Gastroesophageal sphincter (tissue), 3 donors: ENCODE data around the gene GOLGA6L10.
"Not testable (repeated sequence)": the region's sequence is repeated elsewhere in the genome, so short reads cannot be mapped to it uniquely, and the experiment has no call there.

Experiments
- EP300 ChIP-seq: sonication (generic); formaldehyde crosslinking; IDR thresholded peaks from one replicate; pipeline ENCODE4 v1.6.1; 2017; ENCODE audit warnings: antibody characterized with exemption, mild to moderate bottlenecking
- POLR2A ChIP-seq, 2 donors: fragments of 450-650 bp; IDR thresholded peaks; one replicate each; pipeline ENCODE4 v1.6.1; 2017; ENCODE audit warnings: antibody characterized with exemption in 2 of 2, mild to moderate bottlenecking in 2 of 2, moderate library complexity in 1 of 2
- POLR2AphosphoS5 ChIP-seq: sonication (generic); formaldehyde crosslinking; IDR thresholded peaks from one replicate; pipeline ENCODE4 v1.6.1; 2017; ENCODE audit warnings: antibody characterized with exemption
- TF ChIP-seq, protein P1 (sequence below), 4 experiments: fragments of 200-600 bp in 2 of 4; fragments of 450-650 bp in 2 of 4; sonication (generic) in 1 of 4; IDR thresholded peaks; one replicate each; pipeline ENCODE4 v1.5.1; 2017 to 2019; ENCODE audit warnings: antibody characterized with exemption in 4 of 4, mild to moderate bottlenecking in 2 of 4, moderate library complexity in 2 of 4

GRCh38 chr15:82338053-82338452, 11.2 kb downstream of the GOLGA6L10 start:
- TF ChIP-seq, protein P1, sequence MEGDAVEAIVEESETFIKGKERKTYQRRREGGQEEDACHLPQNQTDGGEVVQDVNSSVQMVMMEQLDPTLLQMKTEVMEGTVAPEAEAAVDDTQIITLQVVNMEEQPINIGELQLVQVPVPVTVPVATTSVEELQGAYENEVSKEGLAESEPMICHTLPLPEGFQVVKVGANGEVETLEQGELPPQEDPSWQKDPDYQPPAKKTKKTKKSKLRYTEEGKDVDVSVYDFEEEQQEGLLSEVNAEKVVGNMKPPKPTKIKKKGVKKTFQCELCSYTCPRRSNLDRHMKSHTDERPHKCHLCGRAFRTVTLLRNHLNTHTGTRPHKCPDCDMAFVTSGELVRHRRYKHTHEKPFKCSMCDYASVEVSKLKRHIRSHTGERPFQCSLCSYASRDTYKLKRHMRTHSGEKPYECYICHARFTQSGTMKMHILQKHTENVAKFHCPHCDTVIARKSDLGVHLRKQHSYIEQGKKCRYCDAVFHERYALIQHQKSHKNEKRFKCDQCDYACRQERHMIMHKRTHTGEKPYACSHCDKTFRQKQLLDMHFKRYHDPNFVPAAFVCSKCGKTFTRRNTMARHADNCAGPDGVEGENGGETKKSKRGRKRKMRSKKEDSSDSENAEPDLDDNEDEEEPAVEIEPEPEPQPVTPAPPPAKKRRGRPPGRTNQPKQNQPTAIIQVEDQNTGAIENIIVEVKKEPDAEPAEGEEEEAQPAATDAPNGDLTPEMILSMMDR (IDR thresholded peaks at IDR 0.05) = not testable (repeated sequence)
- not testable (repeated sequence) for TF ChIP-seq POLR2A (IDR thresholded peaks at IDR 0.05); POLR2AphosphoS5; EP300
